Hematopoietic multipotent progenitor cell treated with erythropoietin and hydrocortisone succinate and interleukin-3 and kit ligand, for 6 days (in vitro differentiated cells): ENCODE data around the gene EIF4ENIF1.
"Not testable (repeated sequence)": the region's sequence is repeated elsewhere in the genome, so short reads cannot be mapped to it uniquely, and the experiment has no call there.

Source experiments
- DNase-seq: peaks from one replicate; pipeline ENCODE4 v3.0.0-alpha.2; 2015

The EIF4ENIF1 gene

DNA sequence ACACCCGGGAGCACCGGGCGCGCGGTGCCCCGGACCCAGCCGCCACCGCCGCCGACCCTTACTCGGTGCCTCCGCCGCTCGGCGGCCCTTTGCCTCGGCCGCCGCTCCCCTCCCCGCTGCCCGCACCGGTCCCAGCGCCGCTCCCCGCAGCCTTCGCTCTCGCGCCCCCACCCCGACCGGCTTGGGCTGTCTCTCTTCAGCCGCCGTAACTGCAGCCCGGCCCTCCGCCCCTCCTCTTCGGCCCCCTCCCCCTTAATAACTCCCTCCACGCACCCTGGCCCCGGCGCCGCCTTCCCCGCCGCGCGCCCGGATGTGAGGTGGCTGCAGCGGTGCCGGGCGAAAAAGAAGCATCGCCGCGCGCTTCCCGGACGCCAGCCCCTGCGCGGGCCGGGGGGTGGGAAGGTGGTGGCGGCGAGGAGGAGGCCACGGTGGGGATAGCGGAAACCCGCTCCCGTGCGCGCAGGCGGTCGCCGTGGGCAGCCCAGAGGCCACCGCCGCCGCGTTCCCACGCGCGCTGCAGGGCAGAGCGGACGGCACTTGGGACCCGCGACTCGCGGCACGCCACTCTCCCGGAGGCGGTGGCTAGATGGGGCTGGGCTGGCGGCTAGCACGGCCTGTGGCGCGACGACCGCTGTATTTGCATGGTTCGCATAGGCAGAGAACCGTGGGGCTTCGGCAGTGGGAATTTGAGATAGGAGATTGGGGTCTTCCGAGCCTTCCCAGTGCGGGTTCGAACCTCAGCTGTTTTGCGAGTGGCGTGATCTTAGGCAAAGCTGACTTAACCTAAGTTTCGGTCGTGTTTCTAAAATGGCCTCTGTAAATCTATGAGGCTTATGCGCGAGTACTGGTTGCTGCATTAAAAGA is at the start of gene EIF4ENIF1:
EIF4ENIF1 (minus strand) TSS at position 211 of the 864 bp plus-strand sequence. CDS start 1,124 bp downstream, outside the sequence.
- DNase-seq: peak; percentile 91

- no peak for DNase-seq
These were observed 49.2 kb upstream of the EIF4ENIF1 start for GRCh38 chr22:31538815-31539214.

DNA sequence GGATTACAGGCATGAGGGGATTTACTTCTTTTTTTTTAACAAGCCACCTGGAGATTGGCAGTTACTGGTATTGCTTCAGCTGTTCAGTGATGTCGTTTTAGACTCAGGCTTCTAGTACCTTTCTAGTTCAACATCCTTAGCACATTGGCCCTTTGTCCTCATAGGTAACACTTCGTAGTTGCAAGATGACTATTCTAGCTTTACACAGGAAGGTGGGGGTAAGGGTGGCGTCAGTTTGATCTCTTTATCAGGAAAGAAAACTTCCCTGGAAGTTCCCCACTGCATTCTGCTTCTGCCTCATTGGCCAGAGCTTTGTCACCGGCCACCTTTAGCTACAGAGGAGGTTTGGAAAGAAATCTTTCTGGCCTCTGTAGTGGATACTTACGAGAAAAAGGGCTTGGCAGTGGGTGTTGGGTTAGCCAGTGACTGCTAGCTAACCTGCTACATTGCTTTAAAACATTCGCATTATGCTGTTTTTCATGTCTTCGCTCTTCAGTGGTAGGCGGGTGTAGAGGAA is 47.4 kb upstream of the EIF4ENIF1 start:
- DNase-seq: no peak

GRCh38 chr22:31533374-31533773 is 43.7 kb upstream of the EIF4ENIF1 start:
- DNase-seq: no peak

DNA sequence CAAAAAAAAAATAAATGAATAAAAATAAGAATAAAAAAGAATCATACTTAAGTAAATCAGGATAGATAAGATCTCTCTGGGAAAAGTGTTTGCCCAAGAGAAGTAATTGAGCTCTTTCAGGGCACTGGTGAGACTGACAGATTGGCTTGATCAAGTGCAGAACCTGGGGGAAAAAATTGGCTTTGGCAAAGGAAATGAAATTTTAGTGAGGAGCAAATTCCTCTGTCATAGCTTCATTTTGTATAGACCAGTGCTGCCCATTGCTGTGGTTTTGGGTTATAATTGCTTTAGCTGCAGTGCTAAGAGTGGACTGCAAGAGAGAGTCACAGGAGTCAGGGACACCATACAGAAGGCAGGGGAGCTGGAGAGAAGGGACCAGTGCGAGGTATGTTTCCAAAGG is 42.4 kb upstream of the EIF4ENIF1 start:
- DNase-seq: no peak

- no peak for DNase-seq
These were observed 41.2 kb upstream of the EIF4ENIF1 start for GRCh38 chr22:31530823-31531195.

GRCh38 chr22:31526270-31526669 is 36.6 kb upstream of the EIF4ENIF1 start:
- no peak for DNase-seq

DNA sequence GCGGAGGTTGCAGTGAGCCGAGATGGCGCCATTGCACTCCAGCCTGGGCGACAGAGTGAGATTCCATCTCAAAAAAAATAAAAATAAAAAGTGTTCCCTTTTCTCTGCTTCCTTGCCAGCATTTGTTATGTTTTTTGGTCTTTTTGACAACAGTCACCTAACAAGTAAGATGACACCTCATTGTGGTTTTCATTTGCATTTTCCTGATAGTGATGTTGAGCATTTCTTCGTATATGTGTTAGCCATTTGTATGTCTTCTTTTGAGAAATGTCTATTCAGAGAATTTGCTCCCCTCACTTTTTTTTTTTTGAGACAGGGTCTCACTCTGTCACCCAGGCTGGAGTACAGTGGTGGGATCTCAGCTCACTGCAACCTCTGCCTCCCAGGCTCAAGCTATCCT is 34.5 kb upstream of the EIF4ENIF1 start:
- DNase-seq: not testable (repeated sequence)

DNA sequence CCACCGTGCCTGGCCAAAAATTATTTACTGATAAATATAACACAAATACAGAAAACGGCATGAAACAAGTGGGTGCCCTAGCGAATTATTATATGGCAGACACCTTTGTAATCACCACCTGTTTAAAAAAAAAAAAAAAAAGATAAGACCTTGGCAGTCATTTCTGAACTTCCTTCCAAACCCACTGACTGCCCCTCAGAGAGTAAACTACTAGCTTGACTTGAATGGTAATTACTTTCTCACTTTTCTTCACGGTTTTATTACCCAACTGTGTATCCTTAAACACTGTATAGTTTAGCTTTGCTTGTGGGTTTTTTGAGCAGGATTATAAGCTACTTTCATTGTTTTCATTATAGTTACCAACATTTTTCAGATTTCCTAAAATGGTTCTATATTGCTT is 30.4 kb upstream of the EIF4ENIF1 start:
- DNase-seq: no peak

GRCh38 chr22:31509061-31509762 is 19.6 kb upstream of the EIF4ENIF1 start:
- DNase-seq: no peak

GRCh38 chr22:31508536-31508935 is 18.9 kb upstream of the EIF4ENIF1 start:
- no peak for DNase-seq

GRCh38 chr22:31507517-31507916 is 17.9 kb upstream of the EIF4ENIF1 start:
- not testable (repeated sequence) for DNase-seq

DNA sequence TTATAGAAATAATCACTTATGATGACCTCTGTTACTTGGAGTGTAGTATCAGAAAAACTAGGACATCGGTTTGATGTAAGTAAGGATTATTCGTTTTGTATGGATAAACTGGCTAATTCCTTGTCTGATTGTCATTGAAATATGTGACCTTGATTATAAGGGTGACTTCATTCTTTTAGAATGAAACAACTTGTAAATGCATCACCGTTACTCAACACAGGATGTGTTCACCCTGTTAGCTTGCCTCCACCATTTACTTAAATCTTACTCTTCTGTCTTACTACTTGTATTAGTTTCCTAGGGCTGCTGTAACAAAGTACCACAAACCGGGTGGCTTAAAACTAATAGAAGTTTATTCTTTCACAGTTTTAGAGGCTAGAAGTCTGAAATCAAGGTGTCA is 14.6 kb upstream of the EIF4ENIF1 start:
- no peak for DNase-seq

- no peak for DNase-seq
These were observed 13.7 kb upstream of the EIF4ENIF1 start for GRCh38 chr22:31503211-31503964.

GRCh38 chr22:31501738-31502137 is 12.1 kb upstream of the EIF4ENIF1 start:
- no peak for DNase-seq

DNA sequence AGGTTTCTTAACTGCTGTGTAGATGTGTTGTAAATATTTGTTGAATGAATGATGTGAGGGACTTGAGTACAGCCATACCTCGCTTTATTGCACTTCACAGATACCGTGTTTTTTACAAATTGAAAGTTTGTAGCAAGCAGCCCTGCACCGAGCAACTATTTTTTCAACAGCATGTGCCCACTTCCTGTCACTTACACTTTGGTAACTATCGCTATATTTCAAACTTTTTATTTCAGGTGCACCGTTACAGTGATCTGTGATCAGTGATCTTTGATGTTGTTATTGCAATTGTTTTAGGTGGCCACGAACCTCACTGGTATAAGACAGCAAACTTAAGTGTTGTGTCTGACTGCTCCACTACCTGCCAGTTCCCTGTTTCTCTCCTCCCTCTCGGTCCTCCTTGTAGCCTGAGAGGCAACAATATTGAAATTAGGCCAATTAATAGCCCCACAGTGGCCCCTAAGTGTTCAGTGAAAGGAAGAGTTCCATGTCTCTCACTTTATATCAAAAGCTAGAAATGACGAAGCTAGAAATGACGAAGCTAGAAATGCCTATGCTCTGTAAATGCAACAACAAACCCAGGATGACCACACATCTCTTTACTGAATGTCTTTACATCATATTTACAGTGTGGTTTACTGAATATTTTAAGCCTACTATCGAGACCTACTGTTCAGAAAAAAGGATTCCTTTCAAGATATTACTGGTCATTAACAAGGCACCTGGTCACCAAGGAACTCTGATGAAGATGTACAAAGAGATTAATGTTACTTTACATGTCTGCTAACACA is 7.7 kb upstream of the EIF4ENIF1 start:
- peak; percentile 20 for DNase-seq

DNA sequence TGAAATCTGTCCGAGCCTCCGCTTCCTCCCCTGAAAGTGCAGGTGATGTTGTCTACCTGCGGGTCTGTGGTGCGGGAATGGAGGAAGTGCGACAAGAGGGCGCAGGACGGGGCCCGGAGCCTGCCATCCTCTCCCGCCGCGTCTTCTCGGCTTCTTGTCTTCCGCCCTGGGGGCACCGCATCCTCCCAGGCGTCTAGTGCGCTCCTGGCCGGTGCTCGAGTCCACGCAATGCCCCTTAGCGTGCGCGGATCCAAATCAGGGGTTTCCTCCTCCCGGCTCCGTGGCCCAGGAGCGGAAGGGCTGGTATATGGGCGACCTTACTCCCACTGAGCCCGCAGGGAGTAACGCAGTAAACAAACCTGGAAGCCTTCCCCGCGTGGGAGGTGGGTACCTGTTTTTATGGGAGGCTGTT is 7.1 kb upstream of the EIF4ENIF1 start:
- DNase-seq: peak; percentile 54

DNA sequence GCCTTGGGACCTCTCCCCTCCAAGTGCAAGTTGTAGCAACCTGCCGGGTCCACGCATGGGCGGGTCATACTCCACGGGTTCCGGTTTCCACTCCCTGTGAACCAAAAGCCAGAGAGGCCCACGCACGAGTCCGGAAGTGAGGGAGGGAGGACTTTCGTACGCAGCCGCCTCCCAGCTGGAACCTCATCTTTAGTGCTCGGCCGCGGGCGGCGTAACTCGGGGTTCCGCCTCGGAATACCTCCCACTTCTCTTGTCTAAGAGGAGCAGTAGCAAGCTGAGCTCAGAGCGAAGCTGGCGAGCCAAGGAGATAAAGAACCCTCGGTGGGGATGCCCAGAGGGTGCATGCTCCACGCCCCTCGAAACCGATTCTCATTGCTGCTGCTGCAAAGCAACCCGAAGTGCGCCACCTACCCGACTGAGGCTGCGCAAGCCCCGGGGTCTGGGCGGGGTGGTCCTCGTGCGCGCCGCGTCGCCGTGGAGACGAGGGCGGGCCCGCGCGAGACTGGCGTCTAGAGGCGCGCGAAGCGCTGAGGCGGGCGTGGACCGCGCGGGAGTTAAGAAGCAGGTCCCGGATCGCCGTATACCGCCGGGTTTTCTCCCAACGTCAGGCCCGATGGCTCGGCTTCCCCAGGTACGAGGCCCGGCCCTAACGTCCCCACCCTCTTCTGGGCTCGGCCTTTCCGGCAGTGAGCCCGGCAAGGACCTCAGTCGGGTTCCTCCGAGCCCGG is 6.5 kb upstream of the EIF4ENIF1 start, which contains the start of gene SFI1:
SFI1 (plus strand) TSS at position 530 of the 728 bp plus-strand sequence. CDS start 11,749 bp downstream, outside the sequence.
- DNase-seq: peak; percentile 98

GRCh38 chr22:31495343-31495742 is 5.7 kb upstream of the EIF4ENIF1 start:
- DNase-seq: peak; percentile 15

DNA sequence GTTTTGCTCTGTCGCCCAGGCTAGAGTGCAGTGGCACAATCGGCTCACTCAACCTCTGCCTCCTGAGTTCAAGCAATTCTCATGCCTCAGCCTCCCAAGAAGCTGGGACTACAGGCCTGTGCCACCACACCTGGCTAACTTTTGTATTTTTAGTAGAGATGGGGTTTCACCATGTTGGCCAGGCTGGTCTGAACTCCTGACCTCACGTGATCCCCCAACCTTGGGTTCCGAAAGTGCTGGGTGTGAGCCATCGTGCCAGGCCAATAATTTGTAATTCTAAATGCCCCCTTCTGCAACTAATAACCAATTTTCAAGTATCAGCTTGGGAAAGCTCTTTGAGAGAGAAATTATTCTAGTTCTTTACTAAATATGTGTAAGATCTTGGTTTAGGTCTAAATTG is 3.7 kb upstream of the EIF4ENIF1 start:
- DNase-seq: not testable (repeated sequence)

DNA sequence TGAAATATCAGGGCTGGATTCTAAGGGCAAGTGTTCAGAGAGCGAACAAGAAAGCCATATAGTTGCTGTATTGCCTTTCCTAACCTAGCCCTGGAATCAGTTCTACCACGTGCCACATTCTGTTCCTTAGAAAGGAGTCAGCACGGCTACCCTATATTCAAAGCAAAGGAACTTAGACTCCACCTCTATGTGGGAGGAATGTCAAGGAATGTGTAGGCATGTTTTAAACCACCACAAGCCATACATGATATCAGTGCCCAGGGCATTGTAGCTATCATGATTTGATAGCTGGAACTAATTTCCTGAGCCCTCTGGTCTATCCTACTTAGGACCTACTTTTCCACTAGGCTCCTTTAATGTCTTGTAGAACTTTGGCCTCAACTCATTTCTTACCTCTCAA is 2.5 kb upstream of the EIF4ENIF1 start:
- no peak for DNase-seq
